SH-SY5Y (cell line): ENCODE measurements around the gene ZNF644.

Experiments
- GATA2 ChIP-seq: IDR thresholded peaks from 2 replicates; pipeline ENCODE4 v1.6.1; 2011; ENCODE audit warnings: mild to moderate bottlenecking, low read depth, low read length
- GATA3 ChIP-seq: IDR thresholded peaks from 2 replicates; pipeline ENCODE4 v1.6.1; 2011; ENCODE audit warnings: low read depth, mild to moderate bottlenecking, low read length, moderate library complexity

DNA sequence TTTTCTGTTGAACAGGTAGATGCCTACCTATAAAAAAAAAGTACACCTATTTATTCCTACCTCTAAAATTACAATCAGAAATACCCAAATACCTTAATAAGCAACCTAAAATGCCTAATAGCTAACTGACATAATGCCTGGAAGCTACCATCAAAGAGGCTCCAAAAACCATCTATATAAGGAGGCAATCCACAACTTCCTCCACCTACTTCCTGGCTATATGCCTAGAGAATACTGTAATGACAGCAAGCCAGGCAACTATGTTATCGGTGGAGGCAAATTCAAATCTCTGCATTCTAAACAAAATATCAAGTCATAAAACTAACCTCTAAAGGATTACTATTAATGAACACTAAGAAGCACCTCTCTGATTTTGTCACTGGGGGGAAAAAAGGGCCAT is 10.1 kb downstream of the ZNF644 start:
- TF ChIP-seq GATA2 (no peak), GATA3 (no peak)
